HG03039 (cell line): ENCODE data around the gene MYADML2.
A peak's percentile ranks its signal among the peaks of the same experiment; 100 is the strongest.

Source experiments
- ATAC-seq: cut with Tn5 transposase; IDR thresholded peaks from one replicate; pipeline ENCODE4 v1.9.1; 2021; ENCODE audit warnings: mild to moderate bottlenecking, moderate library complexity; ENCODE audit not compliant: unreplicated experiment

Gene MYADML2

DNA sequence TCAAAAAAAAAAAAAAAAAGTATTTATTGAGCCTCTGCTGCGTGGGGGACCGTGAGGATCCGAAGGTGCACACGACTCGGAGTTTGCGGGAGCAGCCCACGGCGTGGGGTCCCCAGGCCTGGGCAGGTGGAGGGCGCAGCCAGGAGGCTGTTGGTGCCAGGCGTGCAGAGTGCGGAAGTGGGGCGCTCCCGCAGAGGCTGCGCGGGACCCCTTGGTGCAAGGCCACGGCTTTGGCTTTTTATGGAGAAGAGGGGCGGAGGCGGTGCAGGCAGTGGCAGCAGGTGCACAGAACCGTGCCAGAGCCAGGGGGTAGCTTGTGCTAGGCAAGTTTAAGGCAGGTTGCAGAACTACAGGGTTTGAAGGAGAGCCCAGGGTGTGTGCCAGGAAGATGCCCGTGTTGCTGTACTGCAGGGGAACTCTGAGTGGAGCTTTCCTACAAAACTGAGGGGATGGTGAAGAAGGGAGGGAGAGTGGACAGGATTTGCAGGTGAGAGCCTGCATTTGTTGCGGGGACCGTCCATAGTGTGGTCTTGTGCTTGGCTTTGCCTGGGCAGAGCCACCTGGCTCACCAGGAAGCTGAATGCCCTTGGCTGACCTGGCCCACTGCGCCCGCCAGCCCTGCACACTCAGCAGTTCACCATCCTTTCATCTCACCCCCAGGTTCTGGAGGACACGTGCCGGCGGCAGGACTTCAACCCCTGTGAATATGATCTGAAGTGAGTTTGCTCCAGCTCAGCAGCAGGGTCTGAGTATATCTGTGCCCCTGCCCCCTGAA, 31.7 kb upstream of the MYADML2 start:
- ATAC-seq, result no peak

DNA sequence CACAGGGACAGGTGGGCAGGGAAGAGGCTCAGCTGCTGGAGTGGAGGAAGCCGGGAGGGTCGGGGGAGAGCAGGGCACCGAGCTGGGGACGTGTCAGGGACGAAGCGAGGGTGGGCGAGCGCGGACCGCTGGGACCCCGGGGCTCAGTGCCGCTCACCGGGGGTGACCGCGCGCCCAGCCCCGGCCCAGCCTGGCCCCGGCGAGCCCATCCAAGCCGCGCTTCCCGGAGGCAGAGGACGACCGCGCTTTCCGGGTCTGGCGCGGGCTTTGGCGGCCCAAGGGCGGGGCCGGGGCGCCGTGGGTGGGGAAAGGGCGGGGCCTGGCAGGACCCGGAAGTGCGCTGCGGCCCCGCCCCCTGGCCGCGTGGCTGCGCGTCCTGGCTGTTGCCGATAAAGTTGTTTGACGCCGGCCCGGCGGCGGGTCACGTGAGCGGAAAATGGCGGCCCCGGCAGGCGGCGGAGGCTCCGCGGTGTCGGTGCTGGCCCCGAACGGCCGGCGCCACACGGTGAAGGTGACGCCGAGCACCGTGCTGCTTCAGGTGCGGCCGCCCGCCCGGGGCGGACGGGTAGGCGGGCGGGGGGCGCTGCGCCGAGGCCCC, 30.3 kb upstream of the MYADML2 start, which contains the start of gene ASPSCR1:
Gene ASPSCR1 (plus strand): TSS at position 419 of the 598 bp plus-strand sequence. CDS start 18 bp downstream, at position 437.
- peak; percentile 72 for ATAC-seq

DNA sequence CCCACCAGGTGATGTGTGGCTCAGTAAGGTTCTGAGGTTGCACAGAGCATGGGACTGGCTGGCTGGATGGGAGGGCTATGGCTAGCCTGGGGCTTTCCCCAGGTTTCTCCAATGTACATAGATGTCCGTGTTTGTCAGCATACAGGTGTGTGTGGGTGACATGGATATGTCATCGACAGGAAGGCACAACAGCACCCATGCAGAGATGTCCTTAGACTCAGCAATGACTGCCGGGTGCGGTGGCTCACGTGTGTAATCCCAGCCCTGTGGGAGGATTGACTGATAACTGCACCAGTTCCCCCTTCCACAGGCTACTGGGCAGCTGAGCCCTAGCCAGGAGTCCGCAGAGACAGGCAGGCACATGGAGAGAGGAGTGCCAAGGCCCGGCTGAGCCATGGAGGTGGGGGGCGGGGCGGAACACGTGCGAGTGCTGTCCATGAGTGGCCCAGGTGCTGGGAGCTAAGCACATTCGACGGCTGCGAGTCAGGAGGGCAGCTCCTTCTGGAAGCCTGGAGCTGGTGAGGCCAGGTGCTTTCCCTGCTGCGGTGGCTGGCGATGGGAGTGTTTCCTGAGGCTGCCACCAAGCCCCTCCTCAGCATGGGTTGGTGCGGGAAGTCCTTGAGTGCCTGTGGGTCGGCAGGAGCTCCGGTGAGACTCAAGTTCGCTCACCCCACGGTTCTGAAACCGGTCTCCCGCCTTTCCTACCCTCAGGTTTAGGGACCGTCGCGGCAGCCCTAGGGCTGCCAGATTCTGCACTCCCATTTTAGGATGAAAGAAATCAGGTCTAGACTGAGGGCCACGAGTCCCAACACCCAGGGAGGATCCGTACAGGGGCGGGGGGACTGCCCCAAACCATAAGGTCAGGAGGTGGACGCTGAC, 29.5 kb upstream of the MYADML2 start:
- no peak for ATAC-seq

DNA sequence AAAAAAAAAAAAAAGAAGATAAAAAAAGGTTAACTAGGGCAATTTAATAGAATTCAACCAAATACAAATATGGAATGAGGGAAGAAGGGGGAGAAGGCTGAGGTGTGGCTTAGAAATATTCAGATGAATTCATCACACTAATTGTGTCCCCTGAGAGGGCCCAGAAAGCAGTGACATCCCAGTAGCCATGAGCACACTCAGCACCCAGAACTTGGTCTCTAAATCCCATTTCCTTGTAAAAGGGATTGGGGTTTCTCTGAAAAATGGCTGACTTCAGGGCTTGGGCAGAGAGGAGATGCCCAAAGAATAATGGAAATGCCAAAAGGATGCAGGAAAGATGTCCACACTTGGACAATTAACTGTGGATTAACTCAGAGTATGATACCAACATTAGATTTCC, 26.4 kb upstream of the MYADML2 start:
- no peak for ATAC-seq

DNA sequence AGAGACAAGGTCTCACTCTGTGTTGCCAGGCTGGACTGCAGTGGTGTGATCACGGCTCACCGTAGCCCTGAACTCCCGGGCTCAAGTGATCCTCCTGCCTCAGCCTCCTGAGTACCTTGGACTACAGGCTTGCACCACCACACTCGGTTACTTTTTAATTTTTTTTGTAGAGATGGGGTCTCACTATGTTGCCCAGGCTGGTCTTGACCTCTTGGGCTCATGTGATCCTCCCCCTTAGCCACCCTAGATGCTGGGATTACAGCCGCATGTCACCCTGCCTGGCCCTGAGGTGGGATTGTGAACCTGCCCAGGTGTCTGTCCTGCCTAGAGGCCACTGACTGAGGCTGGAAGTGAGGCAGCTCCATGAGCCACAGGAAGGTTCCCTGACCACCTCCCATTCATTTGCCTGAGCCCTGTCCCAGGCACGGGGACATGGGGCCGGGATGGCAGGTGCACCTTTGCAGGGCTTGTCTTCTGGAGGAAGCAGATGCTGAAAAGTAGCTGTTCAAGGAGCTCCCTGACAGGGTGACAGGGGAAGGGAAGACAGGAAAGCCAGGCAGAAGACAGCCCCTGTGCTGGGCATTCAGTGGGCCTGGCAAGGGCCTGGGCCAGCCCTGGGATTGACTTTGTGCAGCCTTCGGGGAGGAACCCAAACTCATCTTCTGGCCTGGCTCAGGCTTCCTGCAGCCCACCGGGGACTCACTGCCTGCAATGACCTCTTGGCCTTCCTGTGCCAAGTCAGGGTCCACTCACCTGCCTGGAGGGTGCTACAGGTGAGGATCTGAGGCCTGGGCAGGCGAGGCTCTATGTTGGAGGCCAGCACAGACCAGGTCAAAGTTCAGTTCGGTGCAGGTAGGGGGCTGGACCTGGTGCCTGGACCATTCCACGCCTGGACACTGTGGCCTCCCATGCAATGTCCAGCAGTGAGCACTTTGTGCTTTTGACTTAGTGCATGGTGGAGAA, 22.1 kb upstream of the MYADML2 start:
- ATAC-seq, result no peak

DNA sequence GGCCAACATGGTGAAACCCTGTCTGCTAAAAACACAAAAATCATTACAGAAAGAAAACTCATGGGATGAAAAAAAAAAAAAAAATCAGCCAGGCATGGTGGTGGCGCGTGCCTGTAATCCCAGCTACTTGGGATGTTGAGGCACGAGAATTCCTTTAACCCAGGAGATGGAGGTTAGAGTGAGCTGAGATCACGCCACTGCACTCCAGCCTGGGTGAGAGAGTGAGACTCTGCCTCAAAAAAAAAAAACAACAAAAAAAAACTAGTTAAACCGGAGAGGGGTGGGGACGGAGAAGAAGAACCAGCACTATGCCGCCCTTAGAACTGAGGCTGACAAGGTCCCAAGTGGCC, 21.3 kb upstream of the MYADML2 start:
- ATAC-seq, result no peak

DNA sequence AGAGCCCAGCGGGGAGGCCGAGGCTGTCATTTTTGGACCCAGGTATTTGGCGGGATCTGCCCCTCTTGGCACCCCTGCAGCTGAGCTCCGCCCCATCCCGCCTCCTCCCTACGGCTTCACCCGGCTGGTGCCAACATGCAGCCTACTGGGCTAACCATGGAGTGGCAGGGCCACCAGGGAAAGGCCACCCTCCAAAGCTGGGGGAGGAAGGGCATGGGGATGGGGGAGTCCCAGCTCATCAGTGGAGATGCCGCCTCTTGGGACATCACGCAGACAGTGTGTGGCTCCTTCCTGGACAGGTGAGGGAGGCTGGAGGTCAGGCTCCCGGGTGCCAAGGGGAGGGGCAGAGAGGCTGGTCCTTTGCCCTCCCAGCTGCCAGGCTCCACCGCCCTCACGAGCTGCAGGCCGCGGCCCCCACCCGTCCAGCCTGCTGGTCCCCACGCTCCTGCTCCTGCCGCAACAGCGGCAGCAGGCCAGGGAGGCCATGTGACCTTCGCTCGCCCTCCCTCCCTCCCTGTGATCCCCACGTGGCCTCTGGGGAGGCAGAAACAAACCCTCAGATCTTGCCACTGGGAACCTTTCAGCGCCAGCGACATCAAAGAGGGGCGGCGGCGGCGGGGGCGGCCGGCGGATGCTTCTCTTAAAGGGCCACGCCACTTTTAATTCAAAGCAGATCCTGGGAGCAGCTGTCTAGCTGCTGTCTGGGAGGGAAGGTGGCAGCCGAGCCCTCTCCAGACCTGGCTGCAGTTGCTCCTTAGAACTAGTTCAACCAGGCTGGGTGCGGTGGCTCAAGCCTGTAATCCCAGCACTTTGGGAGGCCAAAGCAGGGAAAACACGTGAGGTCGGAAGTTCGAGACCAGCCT, 20.7 kb upstream of the MYADML2 start:
- ATAC-seq, result no peak

DNA sequence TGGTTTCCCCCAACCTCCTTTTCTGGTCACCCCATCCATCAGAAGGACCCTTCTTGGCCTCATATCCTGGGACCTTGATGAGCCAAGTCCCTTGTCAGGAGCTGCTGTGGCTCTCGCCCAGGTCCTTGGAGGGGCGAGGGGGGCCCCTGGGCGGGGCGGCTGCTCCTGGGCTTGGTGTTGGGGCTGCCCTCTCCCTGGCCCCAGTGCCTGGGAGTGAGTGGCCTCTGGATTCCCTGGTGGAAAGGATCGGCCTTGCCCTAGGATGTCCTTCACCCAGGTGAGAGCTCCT, 20.2 kb upstream of the MYADML2 start:
- ATAC-seq, result no peak

DNA sequence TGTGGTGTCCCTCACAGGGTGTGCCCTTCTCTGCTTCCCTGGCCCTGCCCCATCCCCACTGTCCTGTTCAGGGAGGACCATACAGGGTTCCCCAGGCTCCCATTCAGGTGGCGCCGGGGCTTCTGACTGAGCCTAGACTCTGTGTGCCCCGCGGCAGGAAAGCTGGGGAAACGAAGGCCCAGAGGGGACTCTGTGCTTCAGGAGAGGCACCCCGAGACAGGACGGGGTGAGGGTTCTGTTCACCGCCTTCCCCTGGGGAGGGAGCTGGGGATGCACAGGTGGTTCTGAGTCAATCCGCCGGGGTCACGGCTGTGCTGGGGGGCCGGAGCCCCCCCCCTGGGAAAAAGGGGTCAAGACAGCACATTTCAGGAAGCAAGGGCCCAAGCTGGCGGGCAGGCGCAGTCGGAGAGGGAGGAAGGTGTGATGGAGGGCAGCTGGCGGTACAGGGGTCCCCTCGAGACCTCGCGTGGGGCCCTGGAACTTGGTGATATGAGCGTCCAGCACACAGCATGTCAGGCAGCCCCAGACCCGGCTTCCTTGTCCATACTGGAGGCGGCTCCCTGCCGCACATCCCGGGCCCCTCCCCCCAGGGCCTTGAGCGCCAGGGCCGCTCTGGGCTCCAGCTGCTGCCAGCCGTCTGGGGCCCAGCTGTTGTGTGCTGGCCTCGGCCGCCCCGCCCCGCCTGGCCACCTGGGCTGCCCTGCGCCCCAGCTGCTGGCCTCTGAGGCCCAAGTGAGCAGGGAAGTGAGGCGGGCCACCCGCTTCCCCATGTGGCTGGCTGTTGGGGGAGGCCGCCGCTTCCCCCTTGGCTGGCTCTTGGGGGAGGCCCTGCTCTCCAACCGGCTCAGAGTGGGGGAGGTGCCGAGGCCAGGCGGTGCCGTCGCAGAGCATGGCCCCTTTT, 19.6 kb upstream of the MYADML2 start:
- ATAC-seq, result no peak

DNA sequence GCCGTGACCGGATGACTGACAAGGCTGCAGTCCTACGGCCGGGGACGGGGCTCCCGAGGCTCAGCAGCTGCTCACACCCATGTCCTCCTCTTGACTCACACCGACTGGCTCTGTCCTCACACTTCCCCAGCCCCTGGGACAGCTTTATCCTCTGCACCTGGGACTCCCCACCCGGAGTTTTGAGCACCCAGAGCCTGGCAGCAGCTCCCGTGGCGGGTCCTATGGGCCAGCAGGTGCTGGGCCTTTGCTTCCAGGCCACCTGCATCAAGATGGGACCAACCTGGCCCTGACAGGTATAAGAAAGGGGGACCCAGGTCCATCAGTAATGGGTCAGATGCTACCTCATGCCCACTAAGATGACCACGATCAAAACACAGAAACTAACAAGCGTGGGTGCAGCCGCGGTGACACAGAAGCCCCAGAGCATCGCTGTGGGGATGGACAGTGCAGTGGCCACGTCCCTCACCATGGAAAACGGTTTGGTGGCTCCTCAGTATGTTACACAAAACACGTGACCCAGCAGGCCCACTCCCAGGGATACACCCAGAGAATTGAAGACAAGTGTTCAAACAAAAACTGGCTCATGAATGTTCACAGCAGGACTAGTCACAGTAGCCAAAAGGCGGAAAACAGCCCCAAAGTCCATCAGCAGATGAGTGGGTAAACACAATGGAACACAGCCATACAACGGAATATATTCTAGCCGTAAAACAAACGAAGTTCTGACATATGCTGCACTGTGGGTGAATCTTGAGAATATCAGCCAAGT, 17.2 kb upstream of the MYADML2 start:
- ATAC-seq, result no peak

DNA sequence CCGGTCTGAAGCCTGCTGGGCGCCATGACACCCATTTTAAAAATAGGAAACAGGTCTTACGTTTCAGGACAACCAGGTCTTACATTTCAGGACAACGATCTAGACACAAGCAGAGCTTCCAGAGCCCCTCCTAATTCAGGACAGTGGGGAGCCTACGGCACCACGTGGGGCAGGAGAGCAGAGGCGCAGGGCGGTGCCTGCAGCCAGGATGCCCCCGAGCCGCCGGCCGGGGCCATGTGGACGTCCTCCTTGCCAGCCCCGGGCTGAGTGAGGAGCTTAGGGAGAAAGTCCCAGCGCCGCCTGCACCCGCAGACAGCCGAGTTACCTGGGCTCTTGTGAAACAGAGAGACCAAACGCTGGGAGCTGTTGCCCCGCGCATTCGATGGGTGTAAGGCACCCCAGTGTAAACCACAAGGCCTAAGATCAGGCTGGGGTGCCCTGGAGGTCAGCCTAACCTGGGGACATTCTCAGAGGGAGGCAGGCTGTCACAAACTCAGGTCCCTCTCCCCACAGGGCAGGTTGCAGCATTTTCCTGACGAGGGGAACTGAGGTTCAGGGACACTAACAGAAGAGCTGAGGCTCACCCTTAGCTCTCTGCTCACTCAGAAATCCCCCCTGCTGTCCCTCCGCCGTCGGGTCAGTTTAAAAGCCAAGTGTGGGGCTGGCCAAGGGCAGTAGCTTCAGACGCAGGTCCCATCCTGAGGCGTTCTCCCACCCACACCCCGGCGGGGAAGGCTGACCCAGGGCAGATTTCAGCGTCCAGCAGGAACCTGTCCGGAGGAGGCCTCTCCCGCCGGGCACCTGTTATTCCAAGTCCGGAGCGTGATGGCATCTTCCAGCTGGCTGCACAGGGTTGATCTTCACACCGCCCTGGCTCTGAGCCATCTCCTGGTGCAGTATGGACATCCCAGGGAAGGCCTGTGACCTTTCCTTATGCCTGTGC, 15.7 kb upstream of the MYADML2 start:
- no peak for ATAC-seq

DNA sequence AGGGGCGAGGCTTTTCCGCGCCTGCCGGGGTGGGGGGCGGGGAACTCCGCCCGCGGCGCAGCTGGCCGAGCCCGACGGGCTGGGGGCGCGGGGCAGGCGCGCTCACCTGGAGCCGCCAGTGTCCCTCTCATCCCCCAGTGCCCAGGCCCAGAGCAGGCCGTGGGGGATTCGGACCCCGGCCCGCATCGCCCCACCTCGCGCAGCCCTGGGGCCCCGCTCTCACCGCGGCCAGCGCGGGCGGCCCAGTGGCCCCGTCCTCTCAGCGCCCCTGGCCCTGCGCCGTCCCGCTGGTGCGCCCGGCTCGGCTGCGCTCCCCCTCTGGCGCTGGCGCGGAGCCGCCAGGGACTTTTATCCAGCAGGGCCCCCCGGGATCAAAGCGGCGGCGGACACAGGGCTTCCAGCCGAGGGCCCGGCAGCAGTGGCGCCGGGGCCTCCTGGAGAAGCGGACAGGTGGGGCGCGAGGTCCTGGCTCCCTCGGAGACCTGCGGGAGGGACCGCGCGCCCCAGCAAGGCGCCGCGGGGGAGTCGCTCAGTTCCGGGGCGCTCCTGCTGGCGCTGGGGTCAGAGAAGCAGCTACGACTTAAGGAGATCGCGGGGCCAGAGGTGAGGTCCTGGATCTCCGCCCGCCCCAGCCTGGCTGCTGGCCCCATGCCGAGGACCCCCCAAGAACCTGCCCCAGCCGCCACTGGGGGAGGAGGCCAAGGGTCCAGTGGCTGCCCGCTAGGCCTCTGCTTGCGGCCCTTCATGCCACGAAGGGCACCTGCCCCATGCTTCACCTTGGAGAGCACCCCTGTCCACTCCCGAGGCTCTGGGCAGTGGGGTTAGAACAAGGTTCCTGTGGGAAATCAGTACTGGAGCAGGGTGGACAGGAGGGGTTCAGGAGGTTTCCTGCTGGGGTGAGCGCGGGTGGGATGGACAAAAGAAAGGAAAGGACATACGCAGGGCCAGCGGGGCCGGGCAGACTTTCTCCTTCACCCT, 14.8 kb upstream of the MYADML2 start:
- ATAC-seq, result no peak

DNA sequence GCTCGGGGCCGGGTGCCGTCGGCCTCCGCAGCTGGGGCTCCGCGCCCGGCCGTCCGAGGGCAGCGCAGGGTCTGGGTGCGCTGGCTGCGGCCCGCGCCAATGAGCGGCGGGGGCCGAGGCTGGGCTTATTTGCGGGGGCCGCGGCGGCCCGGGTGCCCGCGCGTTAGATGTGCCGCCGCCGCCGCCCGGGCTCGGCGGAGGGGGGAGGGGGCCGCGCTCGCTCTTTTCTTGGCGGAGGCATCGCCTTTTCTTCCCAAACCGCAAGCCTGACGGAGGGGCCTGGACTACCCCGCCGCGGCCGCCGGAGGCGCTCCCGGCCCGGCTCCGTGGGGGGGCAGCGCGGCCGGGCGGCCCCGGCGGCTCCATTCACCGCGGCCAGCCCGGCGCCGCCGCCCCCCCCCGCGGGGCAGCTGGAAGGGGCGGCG, 14.1 kb upstream of the MYADML2 start, which contains the start of gene NOTUM:
Gene NOTUM (minus strand): TSS at position 101 of the 425 bp plus-strand sequence. CDS start 278 bp downstream, outside the sequence.
- ATAC-seq, result no peak

DNA sequence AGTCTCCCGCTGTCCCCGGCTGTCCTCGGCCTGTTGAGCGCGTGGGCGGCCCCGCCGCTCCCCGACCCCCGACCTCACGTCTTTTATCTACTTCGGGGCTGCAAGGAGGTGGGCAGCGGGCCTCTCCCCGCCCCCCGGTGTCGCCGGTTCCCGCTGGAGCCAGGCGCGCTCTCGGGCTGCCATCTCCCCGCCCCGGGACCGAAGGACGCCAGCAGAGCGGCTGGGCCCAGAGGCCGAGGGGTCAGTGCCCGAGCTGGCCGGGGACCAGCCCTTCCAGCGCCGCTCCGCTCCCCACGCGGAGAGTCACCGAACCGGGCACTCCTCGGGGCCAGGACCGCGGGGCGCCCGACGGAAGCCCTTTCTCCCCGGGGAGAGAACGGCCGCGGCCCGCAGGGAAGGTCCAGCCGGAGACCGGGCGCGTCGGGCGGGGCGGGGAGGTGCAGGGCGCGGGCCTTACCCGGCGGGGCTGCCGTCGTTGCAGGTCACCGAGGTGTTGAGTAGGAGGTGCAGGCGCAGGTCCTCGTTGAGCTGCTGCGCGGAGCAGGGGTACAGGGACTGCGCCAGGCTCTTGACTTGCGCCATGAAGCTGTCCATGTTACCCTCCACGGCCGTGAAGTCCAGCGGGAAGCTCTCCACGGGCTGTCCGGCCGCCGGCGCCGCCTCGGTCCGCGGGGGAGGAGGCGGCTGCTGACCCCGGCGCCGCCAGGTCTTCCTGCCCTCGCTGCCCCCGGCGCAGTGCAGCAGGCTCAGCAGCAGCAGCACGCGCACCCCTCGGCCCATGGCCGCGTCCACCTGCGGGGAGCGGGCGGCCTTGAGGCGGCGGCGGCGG, 13.3 kb upstream of the MYADML2 start:
- ATAC-seq, result no peak
